Naive B cell (primary cell): ENCODE results near the gene SNRK. TPM values are rescaled to one million over a fixed set of nuclear protein-coding genes. Genes with fewer than 3 reads are reported as not detected.

Experiments
- ATAC-seq, 2 donors: fragments of 150-1000 bp; cut with Tn5 transposase; 2 replicates each; pipeline ENCODE4 v1.10.0; 2021; ENCODE audit warnings: low read depth in 2 of 2, mild to moderate bottlenecking in 2 of 2, moderate library complexity in 2 of 2
- DNase-seq: peaks from one replicate; pipeline ENCODE4 v3.0.0; 2022
- H3K27ac Mint-ChIP-seq, 6 donors: one replicate each; pipeline ENCODE4 v1.8.0; 2020 to 2022; ENCODE audit warnings: mild to moderate bottlenecking in 6 of 6, mixed read lengths in 6 of 6, moderate library complexity in 5 of 6, inconsistent platforms in 2 of 6
- H3K27me3 Mint-ChIP-seq, 3 donors: one replicate each; pipeline ENCODE4 v1.8.0; 2021 to 2022; ENCODE audit warnings: mixed read lengths in 3 of 3, mild to moderate bottlenecking in 1 of 3
- H3K36me3 Mint-ChIP-seq, 2 donors: one replicate each; pipeline ENCODE4 v1.8.0; 2020 to 2022; ENCODE audit warnings: mixed read lengths in 2 of 2, inconsistent platforms in 1 of 2, mild to moderate bottlenecking in 1 of 2
- H3K4me1 Mint-ChIP-seq, 3 donors: one replicate each; pipeline ENCODE4 v1.8.0; 2020 to 2022; ENCODE audit warnings: mixed read lengths in 3 of 3, inconsistent platforms in 1 of 3, mild to moderate bottlenecking in 1 of 3, moderate library complexity in 1 of 3
- H3K4me3 Mint-ChIP-seq, 8 donors: one replicate each; pipeline ENCODE4 v1.8.0; 2020 to 2022; ENCODE audit warnings: mild to moderate bottlenecking in 8 of 8, mixed read lengths in 8 of 8, moderate library complexity in 8 of 8, inconsistent platforms in 2 of 8
- H3K9me3 Mint-ChIP-seq, 7 donors: one replicate each; pipeline ENCODE4 v1.8.0; 2020 to 2022; ENCODE audit warnings: mixed read lengths in 7 of 7, mild to moderate bottlenecking in 5 of 7, inconsistent platforms in 2 of 7, moderate library complexity in 1 of 7
- polyA plus RNA-seq, 6 donors: library from polyadenylated mRNA; unstranded; fragments of 300-500 nt; fragmentation: Illumina TruSeq; gene quantifications; one replicate each; pipeline ENCODE4 v1.2.3, GENCODE V29; 2021; ENCODE audit warnings: low read depth in 6 of 6

The SNRK gene
- polyA plus RNA-seq, 6 donors from 2014 or later, result 14.3 to 52.3 (median 38.0) TPM

DNA sequence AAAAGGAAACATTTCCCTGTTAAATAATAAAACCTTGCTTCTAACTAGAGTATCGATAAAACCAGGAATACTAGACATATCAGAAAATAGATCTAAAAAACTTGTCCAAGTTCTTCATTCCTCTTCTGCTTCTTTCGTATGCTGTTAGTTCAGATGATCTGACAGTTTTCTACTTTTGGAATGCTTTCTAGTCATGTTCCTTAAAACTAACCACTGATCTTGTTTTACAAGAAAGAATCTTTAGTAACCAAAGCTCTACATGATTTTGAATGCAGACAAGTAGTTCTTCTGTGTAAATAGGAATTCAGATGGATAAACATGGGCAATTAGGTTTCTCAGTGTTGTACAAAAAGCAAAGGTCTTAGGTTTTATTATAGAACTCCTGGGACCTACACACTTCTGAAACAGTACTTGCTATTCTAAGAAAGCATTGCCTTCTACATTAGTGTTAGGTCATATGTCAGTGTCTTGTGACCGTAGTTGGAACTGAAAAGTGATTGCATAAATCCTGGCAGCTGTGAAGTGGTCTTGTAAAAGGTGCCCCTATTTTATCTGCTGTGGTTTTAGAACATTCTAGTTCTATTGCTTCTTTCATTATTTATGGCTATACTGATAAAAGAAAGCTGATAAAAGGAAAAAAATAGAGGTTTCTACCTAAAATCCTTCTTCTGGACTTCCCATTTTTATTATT, 40.7 kb downstream of the SNRK start:
- no peaks in the 10 kb centered on the region for H3K27me3 Mint-ChIP-seq
- peaks cover 0 to 11% of the 10 kb centered on the region in 2 donors for H3K36me3 Mint-ChIP-seq
- peak overlapping the region in 5 of 8 donors; percentile 27 to 71 (median 46) for H3K4me3 Mint-ChIP-seq
- H3K27ac Mint-ChIP-seq, result peak overlapping the region; percentile 46 to 90 (median 75)
- DNase-seq (no peak), ATAC-seq (peak; percentile 20 to 23)
- H3K4me1 Mint-ChIP-seq, result peaks cover 26 to 68% (median 47%) of the 10 kb centered on the region in 3 donors
- H3K9me3 Mint-ChIP-seq, result peaks cover 0 to 3% (median 0%) of the 10 kb centered on the region in 7 donors

DNA sequence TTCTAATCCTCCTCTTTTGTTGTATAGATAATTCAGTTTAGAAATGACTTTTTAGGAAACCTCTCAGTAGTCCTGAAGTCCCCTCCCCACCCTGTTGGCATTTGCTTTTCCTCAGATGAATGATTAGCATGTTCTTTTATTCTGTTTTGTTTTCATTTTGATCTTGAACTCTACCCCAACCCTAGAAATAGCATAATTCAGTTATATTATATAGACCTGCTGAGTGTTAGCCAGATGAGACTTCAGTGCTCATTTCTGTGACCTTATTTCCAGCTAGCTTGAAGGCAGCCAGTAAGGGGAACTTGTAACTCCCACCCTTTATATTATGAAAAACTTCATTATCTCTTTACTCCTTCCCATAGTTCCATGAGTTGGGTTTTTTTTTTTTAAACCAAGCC, 41.2 kb downstream of the SNRK start:
- Mint-ChIP-seq H3K27me3 (no peaks in the 10 kb centered on the region), H3K27ac (peak overlapping the region in 5 of 6 donors; percentile 31 to 90 (median 75)), H3K4me1 (peaks cover 26 to 66% (median 47%) of the 10 kb centered on the region in 3 donors), H3K9me3 (peaks cover 0 to under 1% (median 0%) of the 10 kb centered on the region in 7 donors), H3K4me3 (peak overlapping the region in 4 of 8 donors; percentile 27 to 56 (median 42)), H3K36me3 (peaks cover 0 to 17% of the 10 kb centered on the region in 2 donors)
- ATAC-seq (peak in 1 of 2 donors; percentile 33), DNase-seq (no peak)

DNA sequence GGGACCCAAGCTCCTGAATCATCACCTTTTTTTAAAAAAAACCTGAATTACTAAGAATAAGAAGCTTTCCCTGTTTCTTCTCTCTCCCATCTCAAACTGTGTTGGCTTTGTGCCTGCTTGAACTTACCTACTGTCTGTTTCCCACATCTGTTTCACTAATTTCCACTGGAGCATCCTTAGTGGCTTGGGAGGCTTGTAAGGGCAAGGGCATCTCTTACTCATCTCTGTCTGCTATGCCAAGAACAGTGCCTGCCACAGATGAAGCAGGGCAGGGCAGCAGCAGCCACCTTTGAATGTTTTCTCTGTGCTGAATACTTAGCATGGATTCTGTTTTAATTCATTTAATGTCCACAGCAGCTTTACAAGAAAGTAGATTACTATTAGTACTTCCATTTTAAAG, 42.3 kb downstream of the SNRK start:
- Mint-ChIP-seq H3K27ac (peak overlapping the region in 4 of 6 donors; percentile 5 to 86 (median 62)), H3K9me3 (no peaks in the 10 kb centered on the region), H3K36me3 (peaks cover 0 to 23% of the 10 kb centered on the region in 2 donors), H3K4me3 (peak overlapping the region in 1 of 8 donors; percentile 77), H3K4me1 (peaks cover 26 to 66% (median 47%) of the 10 kb centered on the region in 3 donors), H3K27me3 (no peaks in the 10 kb centered on the region)
- DNase-seq (no peak), ATAC-seq (no peak)

DNA sequence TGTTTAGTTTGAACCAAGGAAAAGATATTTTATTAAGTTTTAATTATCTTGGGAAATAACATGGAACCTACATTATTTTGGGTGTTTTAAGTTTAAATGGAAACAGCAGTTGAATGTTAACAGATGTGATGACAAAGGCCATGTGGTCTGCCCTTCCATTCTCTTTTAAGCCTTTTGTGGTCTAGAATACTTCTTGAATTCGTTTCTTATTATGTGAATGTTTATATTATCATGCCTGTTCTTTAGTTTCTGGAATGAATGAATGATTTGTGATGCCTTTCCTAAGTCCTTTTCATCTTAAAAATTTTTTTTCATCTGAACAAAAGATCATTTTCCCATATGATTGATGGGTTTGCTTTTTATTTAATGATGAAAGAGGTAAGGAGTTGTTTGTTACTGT, 44.6 kb downstream of the SNRK start:
- Mint-ChIP-seq H3K27me3 (no peaks in the 10 kb centered on the region), H3K9me3 (peaks cover 0 to 13% (median 10%) of the 10 kb centered on the region in 7 donors), H3K4me1 (peaks cover 26 to 46% (median 39%) of the 10 kb centered on the region in 3 donors), H3K4me3 (no peak overlapping the region), H3K36me3 (peaks cover 14 to 34% of the 10 kb centered on the region in 2 donors), H3K27ac (peak overlapping the region in 4 of 6 donors; percentile 19 to 87 (median 57))
- no peak for ATAC-seq
- DNase-seq, result no peak

DNA sequence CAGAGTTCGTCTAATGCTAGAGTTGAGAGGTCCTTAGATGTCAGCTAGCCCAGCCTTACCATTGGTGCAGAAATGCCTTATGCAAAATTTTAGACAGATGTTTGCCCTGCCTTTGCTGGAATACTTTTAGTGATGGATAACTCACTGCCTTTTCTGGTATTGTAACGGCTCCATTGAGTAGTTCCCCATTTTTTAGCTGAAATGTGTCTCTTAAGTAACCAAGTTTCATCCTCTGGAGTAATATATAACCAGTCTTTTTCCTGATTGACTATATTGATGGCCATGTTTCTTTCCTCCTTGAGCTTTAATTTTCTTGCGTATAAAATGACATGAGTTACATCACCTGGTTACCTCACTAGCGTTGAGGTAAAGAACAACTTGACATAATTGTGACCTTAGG, 45.0 kb downstream of the SNRK start:
- H3K27ac Mint-ChIP-seq, result peak overlapping the region in 3 of 6 donors; percentile 39 to 87 (median 75)
- no peak for DNase-seq
- H3K36me3 Mint-ChIP-seq, result peaks cover 18 to 37% of the 10 kb centered on the region in 2 donors
- H3K4me3 Mint-ChIP-seq, result no peak overlapping the region
- peaks cover 0 to 16% (median 14%) of the 10 kb centered on the region in 7 donors for H3K9me3 Mint-ChIP-seq
- H3K4me1 Mint-ChIP-seq, result peaks cover 25 to 42% (median 35%) of the 10 kb centered on the region in 3 donors
- H3K27me3 Mint-ChIP-seq, result no peaks in the 10 kb centered on the region
- ATAC-seq, result no peak

DNA sequence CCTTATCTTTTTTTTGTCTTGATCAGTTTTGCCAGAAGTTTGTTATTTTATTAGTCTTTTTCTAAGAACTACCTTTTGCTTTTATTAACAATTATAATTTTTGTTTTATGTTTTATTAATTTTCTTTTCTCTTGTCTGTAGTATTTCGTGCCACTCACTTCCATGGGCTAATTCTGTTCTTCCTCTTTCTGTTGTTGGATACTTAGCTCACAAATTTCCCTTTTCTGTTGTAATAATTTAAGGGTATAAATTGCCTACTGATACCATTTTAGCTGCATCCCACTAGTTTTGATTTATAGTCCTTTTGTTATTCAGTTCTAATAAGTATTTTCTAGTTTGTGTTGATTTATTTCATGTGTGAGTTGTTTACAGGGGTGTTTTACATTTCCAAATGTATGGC, 48.6 kb downstream of the SNRK start:
- ATAC-seq, result no peak
- DNase-seq, result no peak
- Mint-ChIP-seq H3K36me3 (peaks cover 22 to 53% of the 10 kb centered on the region in 2 donors), H3K4me1 (peaks cover 7 to 12% (median 11%) of the 10 kb centered on the region in 3 donors), H3K9me3 (peaks cover 0 to 41% (median 28%) of the 10 kb centered on the region in 7 donors), H3K4me3 (no peak overlapping the region), H3K27ac (peak overlapping the region in 2 of 6 donors; percentile 4 to 36), H3K27me3 (no peaks in the 10 kb centered on the region)

DNA sequence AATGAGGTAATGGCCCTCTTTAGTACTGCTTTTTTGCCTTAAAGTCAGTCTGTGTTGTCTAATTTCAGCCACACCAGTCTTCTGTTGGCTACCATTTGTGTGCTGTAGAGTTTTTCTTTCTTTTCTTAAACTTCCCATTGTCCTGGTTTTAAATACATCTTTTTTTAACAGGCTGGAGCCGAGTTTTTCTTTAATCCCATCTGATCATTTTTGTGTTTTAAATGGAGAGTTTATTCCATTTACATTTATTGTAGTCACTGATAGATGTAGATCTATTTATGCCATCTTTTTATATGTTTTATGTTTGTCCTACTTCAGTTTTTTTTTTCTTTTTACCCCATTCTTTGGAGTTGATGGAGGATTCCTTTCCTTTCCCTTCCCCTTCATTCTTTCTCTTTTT, 49.5 kb downstream of the SNRK start:
- peaks cover 22 to 61% of the 10 kb centered on the region in 2 donors for H3K36me3 Mint-ChIP-seq
- peak overlapping the region in 2 of 6 donors; percentile 27 to 28 for H3K27ac Mint-ChIP-seq
- peaks cover 7 to 11% (median 8%) of the 10 kb centered on the region in 3 donors for H3K4me1 Mint-ChIP-seq
- H3K9me3 Mint-ChIP-seq, result peaks cover 0 to 43% (median 28%) of the 10 kb centered on the region in 7 donors
- H3K4me3 Mint-ChIP-seq, result no peak overlapping the region
- DNase-seq, result no peak
- H3K27me3 Mint-ChIP-seq, result no peaks in the 10 kb centered on the region
- no peak for ATAC-seq

DNA sequence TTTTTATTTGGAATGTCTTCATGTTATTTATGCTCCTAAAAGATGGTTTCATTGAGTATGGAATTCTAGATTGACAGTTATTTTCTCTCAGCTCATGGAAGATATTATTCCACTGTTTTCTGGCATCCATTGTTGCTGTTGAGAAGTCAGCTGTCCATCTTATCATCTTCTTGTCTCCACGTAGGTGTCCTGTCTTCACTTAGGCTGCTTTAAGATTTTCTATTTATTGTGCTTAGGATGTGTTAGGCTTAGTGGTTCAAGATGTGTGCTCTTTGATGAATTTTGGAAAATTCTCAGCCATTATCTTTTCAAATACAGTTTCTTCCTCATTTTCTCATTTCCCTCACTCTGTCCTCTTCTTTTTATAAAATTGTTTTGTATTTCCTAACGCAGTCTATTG, 52.0 kb downstream of the SNRK start:
- DNase-seq (no peak), ATAC-seq (no peak)
- H3K9me3 Mint-ChIP-seq, result peaks cover 0 to 43% (median 28%) of the 10 kb centered on the region in 7 donors
- H3K27me3 Mint-ChIP-seq, result no peaks in the 10 kb centered on the region
- H3K27ac Mint-ChIP-seq, result peak overlapping the region in 2 of 6 donors; percentile 4 to 34
- peaks cover 2 to 9% (median 7%) of the 10 kb centered on the region in 3 donors for H3K4me1 Mint-ChIP-seq
- H3K4me3 Mint-ChIP-seq, result peak overlapping the region in 1 of 8 donors; percentile 24
- peaks cover 31 to 55% of the 10 kb centered on the region in 2 donors for H3K36me3 Mint-ChIP-seq

DNA sequence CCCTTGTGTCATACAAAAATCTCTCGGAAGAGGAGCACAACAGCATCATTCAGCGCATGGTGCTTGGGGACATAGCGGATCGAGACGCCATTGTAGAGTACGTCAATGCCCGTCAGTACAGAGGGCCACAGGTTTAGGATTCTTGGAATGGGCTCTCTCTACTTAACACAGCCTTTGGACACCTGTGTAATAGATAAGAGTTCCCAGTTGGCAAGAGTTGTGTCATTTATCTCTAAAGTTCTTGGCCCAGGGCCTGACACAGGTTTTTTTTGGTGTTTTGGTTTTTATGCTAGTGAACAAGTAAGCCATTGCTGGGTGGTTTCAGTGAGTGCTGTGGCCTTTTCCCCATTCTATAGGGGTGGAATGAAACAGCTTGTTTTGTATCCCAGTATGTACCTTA, 54.1 kb downstream of the SNRK start:
- Mint-ChIP-seq H3K36me3 (peaks cover 29 to 52% of the 10 kb centered on the region in 2 donors), H3K4me1 (peaks cover 0 to 4% (median 4%) of the 10 kb centered on the region in 3 donors), H3K9me3 (peaks cover 0 to 36% (median 23%) of the 10 kb centered on the region in 7 donors), H3K27me3 (no peaks in the 10 kb centered on the region), H3K27ac (no peak overlapping the region), H3K4me3 (no peak overlapping the region)
- ATAC-seq, result no peak
- no peak for DNase-seq

DNA sequence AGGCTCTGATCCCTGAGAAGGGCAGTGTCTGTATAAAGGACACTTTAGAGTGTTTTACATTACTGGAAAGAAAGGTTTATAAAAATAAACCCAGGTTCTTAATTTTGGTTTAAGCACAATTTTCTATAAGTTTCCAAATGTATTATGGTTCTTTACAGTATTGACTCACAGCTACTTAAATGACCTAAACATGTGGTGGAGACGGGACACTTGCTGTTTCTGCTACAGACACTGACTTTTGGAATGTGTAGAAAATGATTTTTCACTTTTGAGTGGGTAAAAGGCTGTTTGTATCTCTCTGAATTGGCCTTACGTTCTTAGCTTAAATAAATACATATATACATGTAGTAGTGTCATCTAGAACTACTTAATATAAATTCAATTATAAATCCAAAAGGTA, 55.4 kb downstream of the SNRK start:
- peaks cover 0 to 23% (median 13%) of the 10 kb centered on the region in 7 donors for H3K9me3 Mint-ChIP-seq
- H3K36me3 Mint-ChIP-seq, result peaks cover 19 to 49% of the 10 kb centered on the region in 2 donors
- no peak overlapping the region for H3K27ac Mint-ChIP-seq
- DNase-seq (no peak), ATAC-seq (no peak)
- peaks cover 0 to 4% (median 0%) of the 10 kb centered on the region in 3 donors for H3K4me1 Mint-ChIP-seq
- no peak overlapping the region for H3K4me3 Mint-ChIP-seq
- H3K27me3 Mint-ChIP-seq, result no peaks in the 10 kb centered on the region

DNA sequence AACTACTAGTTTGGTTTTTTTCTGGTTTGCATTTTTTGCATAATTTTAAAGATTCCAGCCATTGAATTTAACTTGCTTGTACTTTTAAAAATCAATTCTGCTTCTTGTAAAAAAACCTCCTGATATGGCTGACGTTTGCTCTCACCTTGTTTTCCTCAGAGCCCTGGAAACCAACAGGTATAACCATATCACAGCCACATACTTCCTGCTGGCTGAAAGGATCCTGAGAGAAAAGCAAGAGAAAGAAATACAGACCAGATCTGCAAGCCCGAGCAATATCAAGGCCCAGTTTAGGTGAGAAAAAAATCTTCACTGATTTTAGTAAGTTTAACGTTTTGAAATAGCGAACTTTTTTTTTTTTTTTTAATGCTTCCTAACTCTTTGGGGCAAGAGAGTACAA, 56.8 kb downstream of the SNRK start:
- Mint-ChIP-seq H3K4me3 (no peak overlapping the region), H3K4me1 (peaks cover 0 to 4% (median 0%) of the 10 kb centered on the region in 3 donors), H3K27ac (no peak overlapping the region), H3K9me3 (peaks cover 0 to 11% (median 8%) of the 10 kb centered on the region in 7 donors), H3K36me3 (peaks cover 29 to 54% of the 10 kb centered on the region in 2 donors), H3K27me3 (no peaks in the 10 kb centered on the region)
- ATAC-seq (no peak), DNase-seq (no peak)

DNA sequence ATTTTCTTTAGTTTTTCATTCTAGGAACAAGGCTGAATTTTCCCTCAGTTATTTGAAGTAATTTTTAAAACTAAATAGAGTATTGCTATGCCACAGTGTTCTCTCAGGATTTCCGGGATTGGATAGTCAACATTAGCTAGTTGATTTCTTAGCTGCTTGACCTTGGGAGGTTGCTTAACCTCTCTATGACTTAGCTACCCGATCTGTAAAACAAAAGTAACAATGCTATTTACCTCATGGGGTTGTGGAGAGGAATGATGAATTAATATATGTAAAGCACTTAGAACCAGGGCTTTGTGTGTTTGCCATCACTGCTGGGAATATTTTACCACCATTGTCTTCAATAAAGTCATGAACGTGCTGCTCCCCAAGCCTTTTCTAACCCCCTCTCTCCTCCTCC, 57.5 kb downstream of the SNRK start:
- H3K9me3 Mint-ChIP-seq, result peaks cover 0 to 6% (median 1%) of the 10 kb centered on the region in 7 donors
- H3K36me3 Mint-ChIP-seq, result peaks cover 29 to 54% of the 10 kb centered on the region in 2 donors
- DNase-seq (no peak), ATAC-seq (no peak)
- no peak overlapping the region for H3K4me3 Mint-ChIP-seq
- peaks cover 0 to 4% (median 0%) of the 10 kb centered on the region in 3 donors for H3K4me1 Mint-ChIP-seq
- H3K27me3 Mint-ChIP-seq, result no peaks in the 10 kb centered on the region
- H3K27ac Mint-ChIP-seq, result no peak overlapping the region

DNA sequence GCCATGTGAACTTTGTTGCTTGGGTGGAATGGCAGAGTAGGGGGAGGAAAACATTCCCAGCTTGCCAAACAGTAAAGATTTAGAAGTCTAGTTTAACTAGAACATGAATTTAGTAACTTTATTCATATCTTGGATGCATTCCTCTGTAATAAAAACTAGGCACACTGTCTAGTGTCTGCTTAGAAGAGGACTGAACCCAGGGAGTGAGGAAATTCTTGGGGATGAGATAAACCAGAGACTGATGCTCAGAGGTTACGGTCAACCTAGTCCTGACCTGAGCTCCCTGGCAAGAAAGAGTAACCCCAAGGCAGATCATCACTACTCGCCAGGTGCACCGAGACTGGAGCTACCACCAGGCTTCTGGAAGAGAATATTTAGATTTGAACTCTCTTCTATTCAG, 58.2 kb downstream of the SNRK start:
- no peak for DNase-seq
- no peak overlapping the region for H3K27ac Mint-ChIP-seq
- no peak for ATAC-seq
- no peaks in the 10 kb centered on the region for H3K27me3 Mint-ChIP-seq
- peaks cover 29 to 58% of the 10 kb centered on the region in 2 donors for H3K36me3 Mint-ChIP-seq
- H3K4me1 Mint-ChIP-seq, result peaks cover 0 to 4% (median 0%) of the 10 kb centered on the region in 3 donors
- H3K9me3 Mint-ChIP-seq, result peaks cover 0 to 6% (median 0%) of the 10 kb centered on the region in 7 donors
- peak overlapping the region in 1 of 8 donors; percentile 51 for H3K4me3 Mint-ChIP-seq

DNA sequence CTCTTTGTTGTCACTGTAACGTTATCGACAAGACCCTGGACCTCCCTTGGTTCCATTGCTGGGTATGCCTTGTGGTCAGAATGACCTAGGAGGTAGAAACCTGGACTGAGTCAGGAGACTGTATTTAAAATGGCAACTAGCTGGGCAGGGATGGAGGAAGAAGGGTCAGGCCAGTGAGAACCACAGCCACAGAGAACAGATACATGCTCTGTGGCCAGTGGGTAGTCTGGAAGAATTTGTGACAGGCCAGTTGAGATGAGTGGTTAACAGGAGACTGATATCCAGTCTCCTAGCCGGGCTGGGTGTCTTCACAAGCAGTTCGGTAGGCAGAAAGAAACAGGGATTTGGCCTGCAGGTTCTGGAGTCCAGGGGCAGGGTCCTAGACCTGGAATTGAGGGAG, 58.9 kb downstream of the SNRK start:
- peaks cover 0 to 2% (median 0%) of the 10 kb centered on the region in 7 donors for H3K9me3 Mint-ChIP-seq
- peak overlapping the region in 3 of 6 donors; percentile 26 to 82 (median 75) for H3K27ac Mint-ChIP-seq
- H3K36me3 Mint-ChIP-seq, result peaks cover 29 to 58% of the 10 kb centered on the region in 2 donors
- H3K4me1 Mint-ChIP-seq, result peaks cover 0 to 4% (median 0%) of the 10 kb centered on the region in 3 donors
- DNase-seq (no peak), ATAC-seq (no peak)
- H3K4me3 Mint-ChIP-seq, result no peak overlapping the region
- H3K27me3 Mint-ChIP-seq, result no peaks in the 10 kb centered on the region
